ENCODE data around the gene POLQ. TPM values are rescaled to one million over a fixed set of nuclear protein-coding genes. Genes with fewer than 3 reads are reported as not detected.

POLQ gene
- total and polyA plus RNA-seq, 2 of the 8 experiments (the other 6 are each of a cell fraction or from before 2014, with no cell fraction given): 3.6 to 15.3 TPM

DNA sequence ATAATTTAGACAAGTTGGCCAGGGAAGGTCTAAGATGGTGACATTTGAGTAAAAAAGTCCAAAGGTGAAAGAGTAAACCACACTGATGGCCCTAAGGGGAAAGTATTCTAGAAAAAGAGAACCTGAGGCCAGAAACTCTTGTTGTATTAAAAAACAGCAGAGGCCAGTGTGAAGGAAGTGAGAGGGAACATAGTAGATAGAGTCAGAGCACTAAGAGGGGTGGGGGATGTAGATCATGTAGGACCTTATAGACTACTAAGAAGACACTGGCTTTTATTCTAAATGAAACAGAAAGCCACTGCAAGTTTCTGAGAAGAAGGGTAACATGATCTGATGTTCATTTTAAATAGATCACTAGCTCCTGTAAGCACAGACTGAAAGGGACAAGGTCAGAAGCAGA, 14.5 kb downstream of the POLQ start:
- Histone ChIP-seq H3K4ac (replicated peaks; ENCODE audit: insufficient read length, low read depth, low read length) (no peak overlapping the region), H3K27me3 (replicated peaks in 1 of 4; ENCODE audit: control insufficient read depth in 3 of 4, extremely low read depth in 1 of 4, insufficient read depth in 3 of 4, low read length in 3 of 4) (no peaks in the 10 kb centered on the region), H3K79me2 (ENCODE audit: control insufficient read depth in 1 of 2, insufficient read depth in 2 of 2, low read length in 2 of 2) (no peaks in the 10 kb centered on the region), H2BK5ac (ENCODE audit: low read depth, low read length) (no peak overlapping the region), H4K5ac (ENCODE audit: insufficient read length, low read depth, low read length) (no peak overlapping the region), H2AK5ac (ENCODE audit: low read depth, low read length) (no peak overlapping the region), H3K56ac (replicated peaks; ENCODE audit: insufficient read length, low read depth, low read length) (no peak overlapping the region), H3K4me2 (ENCODE audit: insufficient read depth in 1 of 2, low read depth in 2 of 2, low read length in 2 of 2) (no peak overlapping the region), H4K20me1 (replicated peaks in 1 of 2; ENCODE audit: control insufficient read depth in 1 of 2, insufficient read depth in 2 of 2, low read length in 2 of 2) (peaks cover 0 to 3% of the 10 kb centered on the region in 2 experiments), H3K4me3 (ENCODE audit: extremely low read depth in 1 of 4, insufficient read depth in 2 of 4, low read depth in 3 of 4, low read length in 4 of 4) (no peak overlapping the region), H3K79me1 (ENCODE audit: low read depth, low read length) (no peaks in the 10 kb centered on the region), H3K27ac (ENCODE audit: low read depth, low read length) (no peak overlapping the region), H3K9me3 (ENCODE audit: insufficient read depth in 2 of 2, low read depth in 1 of 2, low read length in 1 of 2) (no peaks in the 10 kb centered on the region), H3K4me1 (replicated peaks in 1 of 4; ENCODE audit: control insufficient read depth in 3 of 4, insufficient read depth in 4 of 4, low read length in 3 of 4) (no peaks in the 10 kb centered on the region), H2BK20ac (ENCODE audit: low read length) (no peak overlapping the region), H2BK120ac (replicated peaks; ENCODE audit: low read depth, low read length) (no peak overlapping the region), H2AFZ (ENCODE audit: low read length) (no peak overlapping the region), H4K8ac (ENCODE audit: extremely low read depth, insufficient read depth, low read length) (no peak overlapping the region), H2BK15ac (ENCODE audit: low read length) (no peak overlapping the region), H3K9ac (replicated peaks in 1 of 4; ENCODE audit: extremely low read depth in 1 of 4, low read depth in 3 of 4, low read length in 3 of 4) (no peak overlapping the region), H2BK12ac (ENCODE audit: low read depth, low read length) (no peak overlapping the region), H3K23me2 (ENCODE audit: low read depth, low read length) (no peaks in the 10 kb centered on the region; the same call in 1 of the 2 replicates), H3K23ac (ENCODE audit: insufficient read length) (no peak overlapping the region), H3K18ac (ENCODE audit: extremely low read depth, low read length) (no peak overlapping the region), H4K91ac (replicated peaks; ENCODE audit: insufficient read length, low read length) (no peak overlapping the region), H3K14ac (ENCODE audit: insufficient read length) (no peak overlapping the region), H3K36me3 (ENCODE audit: control insufficient read depth in 2 of 4, insufficient read depth in 4 of 4, low read length in 3 of 4) (peaks cover 2 to 66% (median 38%) of the 10 kb centered on the region in 4 experiments; a peak in 7 of 8 replicates)
- ChIA-PET CTCF (ENCODE audit: partially characterized antibody) (interaction anchor here (1.1 to 1.4 kb wide), 2 partner anchors 14 to 131 kb away, joined by 3 to 4 read pairs; no protein-coding TSS in a partner anchor), POLR2A (ENCODE audit: partially characterized antibody) (interaction anchor here (1.4 kb wide), 1 partner anchor 9 kb away, joined by 3 read pairs; no protein-coding TSS in a partner anchor)
- DNase-seq (ENCODE audit: low read depth in 1 of 2, low spot score in 2 of 2) (no peak), FAIRE-seq (no peak)
- TF ChIP-seq SIRT6 (IDR thresholded peaks at IDR 0.05; ENCODE audit: low read length) (no peak), BRCA1 (IDR thresholded peaks at IDR 0.05; ENCODE audit: low read depth, low read length) (no peak), SIX5 (IDR thresholded peaks at IDR 0.05; ENCODE audit: low read depth, low read length) (no peak), MAFK (IDR thresholded peaks at IDR 0.05; ENCODE audit: low read depth, low read length) (no peak), RXRA (IDR thresholded peaks at IDR 0.05; ENCODE audit: insufficient read depth, low read depth, low read length) (no peak)
